GM21737 (cell line): ENCODE results near the gene MSMB.
"Not testable (repeated sequence)": the region's sequence is repeated elsewhere in the genome, so short reads cannot be mapped to it uniquely, and the experiment has no call there.

Experiments
- ATAC-seq: cut with Tn5 transposase; IDR thresholded peaks from one replicate; pipeline ENCODE4 v1.9.1; 2021; ENCODE audit warnings: mild to moderate bottlenecking, moderate library complexity; ENCODE audit not compliant: unreplicated experiment

The MSMB gene

DNA sequence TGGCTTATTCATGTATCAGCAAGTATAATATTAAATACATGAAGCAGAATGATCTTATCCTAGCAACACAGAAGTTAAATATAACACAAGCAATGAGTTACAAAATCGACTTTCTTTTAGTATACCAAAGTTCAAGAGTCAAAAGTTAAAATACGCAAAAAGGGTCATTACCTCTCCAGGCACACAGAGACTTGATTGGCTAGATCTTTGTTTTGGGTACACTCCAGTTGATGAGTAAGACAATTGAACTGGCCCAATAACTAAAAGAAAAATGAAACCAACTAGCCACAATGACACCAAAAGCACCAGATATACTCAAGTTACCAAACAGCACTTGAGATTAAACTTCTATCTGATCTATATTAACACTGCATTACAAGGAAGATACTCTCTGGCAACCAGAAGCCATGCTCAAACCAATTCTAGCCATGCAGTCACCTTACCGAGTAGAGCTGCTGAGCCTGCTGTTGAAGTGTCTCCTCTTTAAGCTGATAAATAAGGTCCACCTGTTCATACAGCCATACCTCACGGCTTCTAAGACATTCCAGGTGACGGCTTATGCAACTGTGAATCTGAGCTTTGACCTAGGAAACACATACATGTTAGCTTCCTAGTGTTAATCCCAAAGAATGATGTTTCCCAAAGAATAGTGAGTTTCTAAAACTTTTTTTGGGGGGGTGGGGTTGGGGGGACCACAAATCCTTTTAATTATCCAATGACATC lies 31.2 kb downstream of the MSMB start:
- ATAC-seq = no peak

- ATAC-seq = no peak
Observed at GRCh38 chr10:46014206-46014605, 31.9 kb downstream of the MSMB start.

GRCh38 chr10:46012746-46013145 lies 33.3 kb downstream of the MSMB start:
- no peak for ATAC-seq

GRCh38 chr10:46006219-46006618 lies 39.9 kb downstream of the MSMB start:
- no peak for ATAC-seq

GRCh38 chr10:46005383-46005782 lies 40.7 kb downstream of the MSMB start:
- ATAC-seq = no peak

DNA sequence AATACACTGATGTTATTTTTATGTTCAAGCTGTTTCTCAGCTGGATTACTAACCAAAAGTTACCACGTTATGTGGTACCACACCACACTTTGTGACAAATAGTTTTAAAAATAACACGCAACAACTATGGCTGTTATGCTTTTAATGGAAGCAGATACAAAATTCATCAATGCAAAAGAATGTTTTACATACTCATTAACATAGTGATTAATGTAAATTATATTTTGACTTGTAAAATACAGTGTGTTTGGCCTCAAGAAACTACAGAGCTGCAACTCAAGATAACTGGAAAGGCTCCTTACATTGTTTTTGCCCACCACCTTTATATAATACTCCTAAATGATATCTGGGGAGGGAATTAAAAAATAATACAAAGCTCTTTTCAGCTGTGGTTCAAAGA lies 41.1 kb downstream of the MSMB start:
- ATAC-seq = no peak

- ATAC-seq = no peak
Observed at GRCh38 chr10:46002916-46003693, 43.0 kb downstream of the MSMB start.

- ATAC-seq = not testable (repeated sequence)
Observed at GRCh38 chr10:46002189-46002687, 43.8 kb downstream of the MSMB start.

GRCh38 chr10:46001187-46001756 lies 44.8 kb downstream of the MSMB start:
- ATAC-seq = no peak

DNA sequence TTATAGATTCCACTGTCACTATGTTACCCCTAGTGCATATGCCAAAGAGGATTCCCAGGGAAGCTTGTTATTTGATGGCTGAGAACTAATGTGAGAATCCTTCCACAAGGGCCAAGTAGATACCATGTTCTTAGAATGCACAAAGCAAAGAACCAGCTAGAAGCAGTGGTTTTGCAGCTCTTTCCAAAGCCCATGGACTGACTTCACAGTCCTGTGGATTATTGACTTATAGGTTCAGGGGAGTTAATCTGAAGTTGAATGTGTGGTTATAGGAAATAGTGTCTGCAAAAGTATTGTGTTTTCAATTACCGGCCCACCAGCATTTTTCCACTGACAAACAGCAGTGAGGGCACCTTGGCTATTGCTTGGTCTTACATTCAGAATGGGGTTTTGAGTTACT lies 45.5 kb downstream of the MSMB start:
- no peak for ATAC-seq

GRCh38 chr10:45999955-46000354 lies 46.1 kb downstream of the MSMB start:
- not testable (repeated sequence) for ATAC-seq

DNA sequence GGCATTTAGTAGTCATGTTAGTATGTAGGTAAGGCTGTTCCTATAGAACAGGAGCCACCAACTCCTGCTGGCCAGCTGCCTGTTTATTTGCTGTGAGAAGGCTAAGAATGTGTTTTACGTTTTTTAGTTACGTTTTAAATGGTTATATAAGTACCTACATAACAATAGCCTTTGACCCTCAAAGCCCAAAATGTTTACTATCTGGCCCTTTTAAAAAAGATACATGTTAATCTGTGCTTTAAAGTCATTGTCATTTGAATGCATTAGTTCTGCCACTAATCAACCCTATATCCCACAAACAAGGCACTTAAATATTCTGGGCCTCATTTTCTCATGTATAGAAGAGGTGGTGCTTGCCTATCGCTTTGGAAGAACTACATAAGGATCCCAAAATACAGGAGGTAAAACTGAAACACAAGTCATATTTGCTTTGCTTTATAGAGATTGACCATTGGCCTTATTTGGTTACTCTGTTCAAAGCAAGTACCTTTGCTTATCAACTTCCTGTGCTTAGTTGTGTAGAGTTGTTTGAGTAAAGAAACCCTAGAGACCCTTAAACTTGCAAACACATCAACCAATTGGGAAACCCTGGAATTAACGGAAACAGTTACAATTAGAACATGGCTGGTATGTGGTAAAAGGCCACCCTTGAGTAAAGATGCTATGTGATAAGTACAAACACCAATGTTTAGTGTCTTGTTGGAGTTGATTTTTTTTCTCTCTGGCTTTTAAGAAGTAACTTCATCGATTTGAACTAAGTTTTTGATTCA lies 47.9 kb downstream of the MSMB start:
- no peak for ATAC-seq

- no peak for ATAC-seq
Observed at GRCh38 chr10:45997557-45997956, 48.5 kb downstream of the MSMB start.

GRCh38 chr10:45985590-45985989 lies 60.5 kb downstream of the MSMB start:
- not testable (repeated sequence) for ATAC-seq

DNA sequence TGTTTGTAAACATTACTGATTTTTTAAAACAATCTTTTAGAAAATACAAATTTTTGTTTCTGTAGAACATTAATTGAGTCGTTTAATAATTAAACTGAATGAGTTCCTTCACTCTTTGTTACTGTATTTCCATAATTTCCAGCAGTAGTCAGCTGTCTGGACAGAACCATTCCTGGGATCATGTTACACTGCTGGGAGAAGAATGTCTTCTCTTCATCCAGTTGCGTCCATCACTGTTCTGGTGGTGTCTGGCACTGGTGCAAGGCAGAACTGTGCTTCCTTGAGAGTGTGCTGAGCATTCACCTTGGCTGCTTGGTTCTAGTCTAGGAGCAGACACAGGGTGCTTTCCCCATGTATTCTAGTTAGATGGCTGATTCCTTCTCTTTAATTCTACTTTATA lies 61.6 kb downstream of the MSMB start:
- ATAC-seq = not testable (repeated sequence)

DNA sequence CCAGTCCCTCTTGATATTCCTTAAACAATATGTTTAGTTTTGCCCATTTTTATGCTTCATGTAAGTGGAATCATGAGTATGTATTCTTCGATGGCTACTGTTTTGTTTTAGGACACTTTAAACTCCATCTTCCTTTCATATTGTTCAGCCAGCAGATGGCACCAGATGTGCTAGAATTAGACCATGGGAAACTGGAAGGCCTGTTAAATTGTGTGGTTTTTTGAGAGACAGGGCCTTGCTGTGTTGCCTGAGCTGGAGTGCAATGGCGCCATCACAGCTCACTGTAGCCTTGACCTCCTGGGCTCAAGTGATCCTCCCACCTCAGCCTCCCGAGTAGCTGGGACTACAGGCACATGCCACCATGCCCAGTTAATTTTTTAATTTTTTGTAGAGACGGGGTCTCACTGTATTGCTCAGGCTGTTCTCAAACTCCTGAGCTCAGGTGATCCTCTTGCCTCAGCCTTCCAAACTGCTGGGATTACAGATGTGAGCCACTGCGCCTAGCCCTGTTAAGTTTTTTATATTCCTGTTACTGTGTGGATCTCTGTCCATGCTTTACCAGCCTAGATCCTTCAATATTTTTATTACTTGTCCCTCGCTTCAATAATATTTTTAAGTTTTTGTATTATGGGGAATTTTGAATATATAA lies 62.4 kb downstream of the MSMB start:
- not testable (repeated sequence) for ATAC-seq
